HL-60 (cell line): ENCODE measurements around the gene IFITM5.

Experiments used
- CTCF ChIP-seq: IDR thresholded peaks from one replicate; pipeline ENCODE4 v1.5.1; 2011; ENCODE audit warnings: low read length, control low read depth, inconsistent platforms; ENCODE audit not compliant: insufficient read depth
- GABPA ChIP-seq: IDR thresholded peaks from 2 replicates; pipeline ENCODE4 v1.6.1; 2012; ENCODE audit warnings: low read depth
- POLR2AphosphoS5 ChIP-seq: IDR thresholded peaks from 2 replicates; pipeline ENCODE4 v1.6.1; 2012; ENCODE audit warnings: low read depth
- REST ChIP-seq: IDR thresholded peaks from 2 replicates; pipeline ENCODE4 v1.6.1; 2012; ENCODE audit warnings: low read depth; ENCODE audit not compliant: insufficient replicate concordance
- SPI1 ChIP-seq: IDR thresholded peaks from 2 replicates; pipeline ENCODE4 v1.6.1; 2012; ENCODE audit warnings: low read depth, mild to moderate bottlenecking, borderline replicate concordance

GRCh38 chr11:256952-257737, 42.2 kb downstream of the IFITM5 start:
- TF ChIP-seq CTCF = no peak
- TF ChIP-seq REST = no peak
- TF ChIP-seq POLR2AphosphoS5 = no peak
- TF ChIP-seq SPI1 = peak; percentile 94
- no peak for TF ChIP-seq GABPA
